Activated T-helper 1 cell treated with anti-CD3 and anti-CD28 coated beads, Interleukin-12 subunit alpha, Interleukin-12 subunit beta, Interleukin-2, Interleukin-4 antibody, amounts not matched to agents 30 ng/mL and 10 ng/mL and 1 ng/mL, durations not matched to agents 14 hours and 24 hours and 36 hours (primary cell): ENCODE data around the gene LRRC8C. TPM values are rescaled to one million over a fixed set of nuclear protein-coding genes. Genes with fewer than 3 reads are reported as not detected.
A peak's percentile ranks its signal among the peaks of the same experiment; 100 is the strongest.
"Not testable (repeated sequence)": the region's sequence is repeated elsewhere in the genome, so short reads cannot be mapped to it uniquely, and the experiment has no call there.

Experiments used
- DNase-seq: peaks from one replicate; pipeline ENCODE4 v3.0.0; 2021; ENCODE audit warnings: low spot score
- H3K27ac Mint-ChIP-seq: one replicate; pipeline ENCODE4 v1.8.0; 2021; ENCODE audit warnings: mild to moderate bottlenecking, mixed read lengths
- H3K27me3 Mint-ChIP-seq: one replicate; pipeline ENCODE4 v1.8.0; 2022; ENCODE audit warnings: mild to moderate bottlenecking, moderate library complexity, mixed read lengths; ENCODE audit not compliant: insufficient read depth
- H3K36me3 Mint-ChIP-seq: one replicate; pipeline ENCODE4 v1.8.0; 2021; ENCODE audit warnings: low read depth, mixed read lengths
- H3K4me1 Mint-ChIP-seq: one replicate; pipeline ENCODE4 v1.8.0; 2021; ENCODE audit warnings: low read depth, mixed read lengths
- H3K4me3 Mint-ChIP-seq: one replicate; pipeline ENCODE4 v1.8.0; 2021; ENCODE audit warnings: mild to moderate bottlenecking, moderate library complexity, mixed read lengths
- H3K9me3 Mint-ChIP-seq: one replicate; pipeline ENCODE4 v1.8.0; 2021; ENCODE audit warnings: mixed read lengths
- intact Hi-C: fragments of 100-400 bp; cut with micrococcal nuclease; formaldehyde crosslinking; loops from one replicate; pipeline ENCODE4 v1.15.1; 2024
- total RNA-seq: library from RNA; stranded (reverse); gene quantifications from 2 replicates; pipeline ENCODE4 v1.2.3, GENCODE V29; 2022

Gene LRRC8C
- 64.3 and 66.1 TPM in 2 replicates for total RNA-seq

GRCh38 chr1:89632657-89633247, at the start of gene LRRC8C:
Gene LRRC8C (plus strand): TSS chr1:89633120. CDS start chr1:89686474, 53,354 bp downstream.
- Mint-ChIP-seq H3K27me3 (no peaks in the 10 kb centered on the region), H3K9me3 (no peaks in the 10 kb centered on the region), H3K36me3 (peaks cover 20% of the 10 kb centered on the region), H3K4me3 (peak within 1 kb of the TSS; percentile 92), H3K4me1 (peaks cover 77% of the 10 kb centered on the region), H3K27ac (peak within 1 kb of the TSS; percentile 96)
- intact Hi-C loops, result loop anchor here (1.0 to 2.0 kb wide), 7 partner anchors 21 to 363 kb away; partner anchors contain the start of genes LRRC8D and ZNF326
- peak; percentile 84 for DNase-seq

- intact Hi-C loops, result no loop called here
- Mint-ChIP-seq H3K27me3 (no peaks in the 10 kb centered on the region), H3K27ac (no peak overlapping the region), H3K4me1 (peaks cover 69% of the 10 kb centered on the region), H3K36me3 (peaks cover 89% of the 10 kb centered on the region), H3K4me3 (no peak overlapping the region), H3K9me3 (no peaks in the 10 kb centered on the region)
- no peak for DNase-seq
These were observed 48.7 kb upstream of the LRRC8C start for GRCh38 chr1:89584211-89584610.

- intact Hi-C loops, result no loop called here
- Mint-ChIP-seq H3K9me3 (no peaks in the 10 kb centered on the region), H3K4me1 (peaks cover 72% of the 10 kb centered on the region), H3K27ac (peak overlapping the region; percentile 27), H3K36me3 (peaks cover 91% of the 10 kb centered on the region), H3K27me3 (no peaks in the 10 kb centered on the region), H3K4me3 (no peak overlapping the region)
- DNase-seq, result no peak
These were observed 48.1 kb upstream of the LRRC8C start for GRCh38 chr1:89584781-89585180.

DNA sequence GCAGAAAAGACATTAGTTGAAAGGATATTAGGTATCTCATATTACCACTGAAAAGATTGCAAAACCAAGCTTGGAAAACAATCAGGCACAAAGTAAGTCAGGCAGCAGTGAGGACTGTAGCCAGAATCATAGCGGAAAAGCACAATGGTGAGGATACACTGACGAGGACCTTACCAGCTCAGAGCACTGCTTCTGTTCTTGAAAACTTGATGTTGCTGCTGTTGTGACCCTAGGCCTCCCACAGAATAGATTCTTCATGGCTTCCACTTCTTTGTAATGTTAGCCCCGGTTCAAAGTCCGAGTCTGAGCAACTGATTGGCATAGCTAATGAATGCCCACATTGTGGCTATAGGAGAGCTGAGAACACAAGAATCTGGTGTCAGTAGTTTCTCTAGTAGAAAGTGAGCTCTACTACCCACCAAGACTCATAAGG, 45.2 kb upstream of the LRRC8C start:
- H3K27ac Mint-ChIP-seq, result no peak overlapping the region
- H3K4me3 Mint-ChIP-seq, result no peak overlapping the region
- H3K4me1 Mint-ChIP-seq, result peaks cover 80% of the 10 kb centered on the region
- intact Hi-C loops, result loop anchor here (2.0 kb wide), 1 partner anchor 41 kb away; no protein-coding TSS in a partner anchor
- H3K9me3 Mint-ChIP-seq, result no peaks in the 10 kb centered on the region
- H3K27me3 Mint-ChIP-seq, result no peaks in the 10 kb centered on the region
- H3K36me3 Mint-ChIP-seq, result peaks cover 76% of the 10 kb centered on the region
- DNase-seq, result no peak

DNA sequence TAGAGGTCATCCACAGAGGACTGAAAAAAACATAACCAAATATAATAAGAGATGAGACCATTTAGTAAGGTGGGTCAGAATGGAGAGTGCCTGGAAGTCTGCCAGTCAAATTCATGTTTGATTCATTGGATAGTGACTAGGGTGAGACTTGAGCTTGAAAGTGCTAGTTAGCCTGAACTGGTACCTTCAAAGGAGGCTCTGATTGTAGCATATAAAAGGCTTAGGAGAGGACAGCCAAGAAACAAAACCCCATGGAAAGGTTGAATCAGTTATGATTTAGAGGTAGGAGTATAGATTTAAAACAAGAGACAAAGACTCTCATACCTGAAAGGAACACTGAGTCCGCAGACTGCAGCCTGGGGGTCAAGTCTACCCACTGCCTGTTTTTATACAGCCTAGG, 44.4 kb upstream of the LRRC8C start:
- no peaks in the 10 kb centered on the region for H3K27me3 Mint-ChIP-seq
- H3K9me3 Mint-ChIP-seq, result no peaks in the 10 kb centered on the region
- intact Hi-C loops, result loop anchor here (2.0 kb wide), 1 partner anchor 42 kb away; no protein-coding TSS in a partner anchor
- no peak overlapping the region for H3K4me3 Mint-ChIP-seq
- peak overlapping the region; percentile 77 for H3K27ac Mint-ChIP-seq
- H3K4me1 Mint-ChIP-seq, result peaks cover 83% of the 10 kb centered on the region
- H3K36me3 Mint-ChIP-seq, result peaks cover 73% of the 10 kb centered on the region
- DNase-seq, result no peak

DNA sequence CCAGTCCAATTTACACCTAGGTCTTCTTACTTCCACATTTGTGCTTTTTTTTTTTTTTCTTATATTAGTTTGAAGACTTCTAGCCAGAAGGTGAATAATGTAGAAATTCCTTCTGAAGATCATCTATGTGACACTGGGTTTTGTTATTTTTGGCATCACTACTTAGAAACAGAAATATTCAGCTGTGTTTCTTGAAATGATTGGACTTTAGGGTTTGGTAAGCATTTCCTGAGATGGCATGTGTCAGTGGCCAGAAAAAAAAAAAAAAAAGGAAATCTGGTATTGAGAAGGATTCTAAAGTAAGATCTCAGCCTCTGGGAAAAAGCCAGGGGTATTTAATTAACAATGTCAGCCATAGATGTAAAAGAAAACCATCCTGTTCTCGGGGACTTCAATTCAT, 43.4 kb upstream of the LRRC8C start:
- Mint-ChIP-seq H3K4me1 (peaks cover 89% of the 10 kb centered on the region), H3K27me3 (no peaks in the 10 kb centered on the region), H3K27ac (peak overlapping the region; percentile 74), H3K4me3 (peak overlapping the region; percentile 11), H3K9me3 (no peaks in the 10 kb centered on the region), H3K36me3 (peaks cover 66% of the 10 kb centered on the region)
- intact Hi-C loops, result loop anchor here (2.0 kb wide), 1 partner anchor 43 kb away; no protein-coding TSS in a partner anchor
- no peak for DNase-seq

DNA sequence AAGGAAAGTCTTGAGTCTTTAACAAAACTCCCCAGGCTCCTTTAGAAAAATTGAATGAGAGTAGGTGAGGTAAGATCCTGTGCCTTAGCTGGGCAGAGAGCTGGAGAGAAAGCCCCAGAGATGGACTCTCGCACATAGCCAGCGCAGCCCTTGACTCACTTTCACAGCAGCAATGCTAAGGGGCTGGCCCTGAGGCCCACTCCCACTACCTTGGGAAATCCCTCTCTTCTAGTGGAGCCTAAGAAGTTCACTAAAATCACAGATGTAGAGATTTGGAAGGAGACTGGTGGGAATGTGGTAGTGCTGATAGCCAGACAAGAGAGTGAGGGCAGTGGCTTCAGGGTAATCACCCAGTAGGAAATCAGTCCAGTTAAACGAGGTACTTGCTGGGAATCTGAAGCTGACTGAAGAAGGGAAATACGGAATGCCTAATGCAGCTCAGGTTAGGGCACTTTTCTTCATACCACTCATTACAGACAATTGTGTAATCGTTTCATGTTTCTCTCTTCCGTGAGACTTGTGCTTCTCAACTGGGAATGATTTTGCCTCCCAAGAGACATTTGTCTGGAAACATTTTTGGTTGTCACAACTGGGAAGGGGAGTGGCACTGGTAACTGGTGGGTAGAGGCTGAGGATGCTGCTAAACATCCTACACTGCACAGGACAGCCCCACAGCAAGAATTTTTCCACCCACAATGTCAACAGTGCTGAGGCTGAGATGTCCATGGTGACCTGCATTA, 42.4 kb upstream of the LRRC8C start:
- Mint-ChIP-seq H3K36me3 (peaks cover 57% of the 10 kb centered on the region), H3K4me1 (peaks cover 83% of the 10 kb centered on the region), H3K27ac (peak overlapping the region; percentile 73), H3K4me3 (peak overlapping the region; percentile 69), H3K27me3 (no peaks in the 10 kb centered on the region), H3K9me3 (no peaks in the 10 kb centered on the region)
- no peak for DNase-seq
- intact Hi-C loops, result loop anchor here (1.0 to 2.0 kb wide), 3 partner anchors 9 to 18 kb away; no protein-coding TSS in a partner anchor

GRCh38 chr1:89592861-89593302, 40.0 kb upstream of the LRRC8C start:
- H3K9me3 Mint-ChIP-seq, H3K4me3 Mint-ChIP-seq, intact Hi-C loops, H3K27me3 Mint-ChIP-seq, DNase-seq: not testable (repeated sequence)
- peaks cover 87% of the 10 kb centered on the region for H3K4me1 Mint-ChIP-seq
- H3K36me3 Mint-ChIP-seq, result peaks cover 44% of the 10 kb centered on the region
- H3K27ac Mint-ChIP-seq, result peak overlapping the region; percentile 64

GRCh38 chr1:89594096-89594740, 38.7 kb upstream of the LRRC8C start:
- DNase-seq, result no peak
- H3K4me1 Mint-ChIP-seq, result peaks cover 87% of the 10 kb centered on the region
- H3K36me3 Mint-ChIP-seq, result peaks cover 40% of the 10 kb centered on the region
- intact Hi-C loops, result no loop called here
- H3K27ac Mint-ChIP-seq, result no peak overlapping the region
- H3K4me3 Mint-ChIP-seq, result no peak overlapping the region
- no peaks in the 10 kb centered on the region for H3K9me3 Mint-ChIP-seq
- no peaks in the 10 kb centered on the region for H3K27me3 Mint-ChIP-seq

- intact Hi-C loops, result no loop called here
- H3K36me3 Mint-ChIP-seq, result peaks cover 38% of the 10 kb centered on the region
- H3K27ac Mint-ChIP-seq, result peak overlapping the region; percentile 2
- H3K4me3 Mint-ChIP-seq, result no peak overlapping the region
- peaks cover 87% of the 10 kb centered on the region for H3K4me1 Mint-ChIP-seq
- no peaks in the 10 kb centered on the region for H3K9me3 Mint-ChIP-seq
- no peak for DNase-seq
- H3K27me3 Mint-ChIP-seq, result no peaks in the 10 kb centered on the region
These were observed 36.2 kb upstream of the LRRC8C start for GRCh38 chr1:89596698-89597097.

DNA sequence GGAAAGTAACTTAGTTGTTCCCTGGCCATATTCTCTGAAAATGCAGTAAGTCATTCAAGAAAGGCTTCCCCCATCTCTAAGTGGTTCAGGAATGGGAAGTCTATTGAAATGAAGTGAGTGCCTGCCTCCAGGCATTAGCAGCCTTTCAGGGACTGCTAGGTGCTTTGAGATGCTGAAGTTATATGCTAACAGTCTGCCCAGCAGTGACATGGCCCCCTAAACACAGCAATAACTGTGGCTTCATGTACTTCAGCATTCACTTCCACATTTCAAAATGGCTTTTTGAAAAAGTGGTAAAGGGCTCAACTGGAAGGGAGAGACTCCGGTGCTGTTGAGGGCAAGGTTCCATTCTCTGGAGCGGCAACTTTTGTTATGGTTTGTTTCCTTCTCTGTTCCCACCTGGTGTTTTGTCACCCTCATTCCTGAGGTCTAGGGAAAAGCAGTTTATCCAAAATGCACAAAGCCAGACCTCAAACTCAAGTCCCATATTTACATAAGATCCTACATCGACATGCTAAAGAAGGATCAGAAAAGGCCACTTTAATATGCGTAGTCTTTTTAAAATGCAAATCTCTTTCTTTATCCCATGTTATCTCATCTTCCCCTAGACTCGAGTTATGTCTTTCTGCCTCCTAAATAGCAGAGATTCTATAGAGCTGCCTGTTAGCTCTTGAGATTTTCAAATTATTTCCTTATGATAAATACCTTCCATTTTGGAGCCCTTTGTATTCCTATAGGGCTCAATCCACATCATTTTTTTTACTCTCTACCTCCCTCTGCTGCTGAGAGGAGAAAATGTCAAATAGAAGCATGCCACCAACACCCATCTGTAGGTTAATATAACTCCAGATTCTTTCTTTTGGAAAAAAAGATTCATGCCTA, 34.2 kb upstream of the LRRC8C start:
- intact Hi-C loops, result loop anchor here (1.0 kb wide), 4 partner anchors 8 to 389 kb away; no protein-coding TSS in a partner anchor
- Mint-ChIP-seq H3K4me3 (no peak overlapping the region), H3K36me3 (peaks cover 43% of the 10 kb centered on the region), H3K9me3 (no peaks in the 10 kb centered on the region), H3K27ac (peak overlapping the region; percentile 50), H3K27me3 (no peaks in the 10 kb centered on the region), H3K4me1 (peaks cover 85% of the 10 kb centered on the region)
- DNase-seq, result no peak

DNA sequence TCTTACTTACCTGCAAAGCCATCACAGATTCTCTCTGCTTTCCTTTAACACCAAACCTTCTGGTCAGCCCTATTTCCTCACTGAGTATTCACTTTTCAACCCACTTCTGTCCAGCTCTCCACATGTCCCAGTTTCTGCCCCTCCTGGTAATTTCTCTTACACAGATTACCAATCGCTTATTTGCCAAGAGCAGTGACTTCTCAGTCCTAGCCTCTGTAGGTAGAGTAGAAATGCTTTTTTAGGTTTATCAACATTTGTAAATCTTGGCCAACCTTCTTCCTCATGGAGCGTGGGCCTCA, 33.6 kb upstream of the LRRC8C start:
- Mint-ChIP-seq H3K9me3 (no peaks in the 10 kb centered on the region), H3K36me3 (peaks cover 42% of the 10 kb centered on the region), H3K4me3 (no peak overlapping the region), H3K27ac (peak overlapping the region; percentile 50), H3K27me3 (no peaks in the 10 kb centered on the region), H3K4me1 (peaks cover 85% of the 10 kb centered on the region)
- intact Hi-C loops, result loop anchor here (1.0 kb wide), 4 partner anchors 9 to 388 kb away; no protein-coding TSS in a partner anchor
- DNase-seq, result no peak
